WTC11 (cell line): ENCODE data around the gene NELL2. TPM values are rescaled to one million over a fixed set of nuclear protein-coding genes. Genes with fewer than 3 reads are reported as not detected.

Experiments
- ATAC-seq: fragments of 200-7000 bp; cut with Tn5 transposase; 2 replicates; pipeline ENCODE4 v1.10.0; 2021; ENCODE audit warnings: mild to moderate bottlenecking, moderate library complexity
- CTCF ChIA-PET: fragments of 300-600 bp; sonication (Branson Sonifier 250); formaldehyde crosslinking; loops from one replicate; lab custom pipeline; 2021; ENCODE audit warnings: antibody characterized with exemption; lab: Charles Lee
- POLR2A ChIA-PET: fragments of 350-600 bp; sonication (Branson Sonifier 250); formaldehyde crosslinking; loops from one replicate; lab custom pipeline; 2021; ENCODE audit warnings: antibody characterized with exemption; lab: Charles Lee
- DNase-seq: peaks from one replicate; pipeline ENCODE4 v3.0.0; 2021; ENCODE audit warnings: low spot score
- H3K27ac Mint-ChIP-seq: 2 replicates; pipeline ENCODE4 v1.8.0; 2021; ENCODE audit warnings: mixed read lengths
- H3K27me3 Mint-ChIP-seq: 2 replicates; pipeline ENCODE4 v1.8.0; 2021; ENCODE audit warnings: low read depth, mild to moderate bottlenecking, moderate library complexity, mixed read lengths
- H3K36me3 Mint-ChIP-seq: 2 replicates; pipeline ENCODE4 v1.8.0; 2021; ENCODE audit warnings: mixed read lengths
- H3K4me1 Mint-ChIP-seq: 2 replicates; pipeline ENCODE4 v1.8.0; 2022; ENCODE audit warnings: mixed read lengths
- H3K4me3 Mint-ChIP-seq: 2 replicates; pipeline ENCODE4 v1.8.0; 2021; ENCODE audit warnings: mild to moderate bottlenecking, moderate library complexity, mixed read lengths
- H3K9me3 Mint-ChIP-seq: 2 replicates; pipeline ENCODE4 v1.8.0; 2021; ENCODE audit warnings: mixed read lengths
- FOXJ3 ChIP-seq: sonication (generic); formaldehyde crosslinking; IDR thresholded peaks from 2 replicates; pipeline ENCODE4 v1.9.0; 2021; ENCODE audit warnings: missing genetic modification reagents, mild to moderate bottlenecking, borderline replicate concordance
- JUN ChIP-seq: sonication (generic); formaldehyde crosslinking; IDR thresholded peaks from 2 replicates; pipeline ENCODE4 v1.8.0; 2023; ENCODE audit warnings: mild to moderate bottlenecking, missing genetic modification reagents
- ZNF219 ChIP-seq: sonication (generic); formaldehyde crosslinking; IDR thresholded peaks from 2 replicates; pipeline ENCODE4 v1.8.0; 2023; ENCODE audit warnings: missing genetic modification reagents, mild to moderate bottlenecking, borderline replicate concordance
- total RNA-seq: library from RNA; stranded (reverse); gene quantifications from 3 replicates; pipeline ENCODE4 v1.2.3, GENCODE V29; 2021
- TF ChIP-seq, protein P1 (sequence below): sonication (generic); formaldehyde crosslinking; IDR thresholded peaks from 2 replicates; pipeline ENCODE4 v1.8.1; 2022; ENCODE audit warnings: missing genetic modification reagents, borderline replicate concordance
- TF ChIP-seq, protein P2 (sequence below): fragments of 250-450 bp; sonication (Bioruptor Pico); IDR thresholded peaks from 2 replicates; pipeline ENCODE4 v1.9.0; 2021; ENCODE audit warnings: mild to moderate bottlenecking
- TF ChIP-seq, protein P3 (sequence below): sonication (generic); formaldehyde crosslinking; IDR thresholded peaks from 2 replicates; pipeline ENCODE4 v1.8.1; 2022; ENCODE audit warnings: low read depth, missing genetic modification reagents, borderline replicate concordance
- TF ChIP-seq, protein P4 (sequence below): sonication (generic); formaldehyde crosslinking; IDR thresholded peaks from 2 replicates; pipeline ENCODE4 v1.8.1; 2022; ENCODE audit warnings: mild to moderate bottlenecking, moderate library complexity, missing genetic modification reagents
- TF ChIP-seq, protein P5 (sequence below): sonication (generic); formaldehyde crosslinking; IDR thresholded peaks from 2 replicates; pipeline ENCODE4 v1.8.1; 2022; ENCODE audit warnings: low read depth, mild to moderate bottlenecking, moderate library complexity, missing genetic modification reagents, borderline replicate concordance
- TF ChIP-seq, protein P6 (sequence below): sonication (generic); formaldehyde crosslinking; conservative IDR thresholded peaks from 2 replicates; pipeline ENCODE4 v1.8.1; 2022; ENCODE audit warnings: mild to moderate bottlenecking, missing genetic modification reagents
- TF ChIP-seq, protein P7 (sequence below): sonication (generic); formaldehyde crosslinking; IDR thresholded peaks from 2 replicates; pipeline ENCODE4 v1.8.1; 2023; ENCODE audit warnings: mild to moderate bottlenecking, missing genetic modification reagents, borderline replicate concordance
- TF ChIP-seq, protein P8 (sequence below): sonication (generic); formaldehyde crosslinking; IDR thresholded peaks from 2 replicates; pipeline ENCODE4 v1.8.1; 2023; ENCODE audit warnings: mild to moderate bottlenecking, missing genetic modification reagents

NELL2 gene
- total RNA-seq, 1 experiment from 2014 or later, result 37.4 TPM

DNA sequence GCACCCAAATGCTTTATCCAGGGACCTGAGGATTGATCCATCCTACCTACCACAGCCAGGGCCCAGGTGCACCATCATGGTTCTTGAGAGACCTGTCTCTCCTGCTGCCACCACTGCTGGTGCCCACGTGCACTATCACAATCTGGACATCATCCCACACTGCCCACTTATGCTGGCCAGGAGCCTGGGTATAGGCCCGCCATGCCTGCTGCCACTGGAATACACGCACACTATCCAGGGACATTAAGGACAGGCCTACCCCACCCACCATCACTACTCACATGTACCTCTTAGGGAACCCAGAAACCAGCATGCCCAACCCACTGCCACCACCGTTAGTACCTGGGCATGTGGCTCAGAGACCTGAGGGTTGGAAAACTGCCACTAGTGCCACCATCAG lies 207.7 kb downstream of the NELL2 start (continued):
- TF ChIP-seq, protein P1, sequence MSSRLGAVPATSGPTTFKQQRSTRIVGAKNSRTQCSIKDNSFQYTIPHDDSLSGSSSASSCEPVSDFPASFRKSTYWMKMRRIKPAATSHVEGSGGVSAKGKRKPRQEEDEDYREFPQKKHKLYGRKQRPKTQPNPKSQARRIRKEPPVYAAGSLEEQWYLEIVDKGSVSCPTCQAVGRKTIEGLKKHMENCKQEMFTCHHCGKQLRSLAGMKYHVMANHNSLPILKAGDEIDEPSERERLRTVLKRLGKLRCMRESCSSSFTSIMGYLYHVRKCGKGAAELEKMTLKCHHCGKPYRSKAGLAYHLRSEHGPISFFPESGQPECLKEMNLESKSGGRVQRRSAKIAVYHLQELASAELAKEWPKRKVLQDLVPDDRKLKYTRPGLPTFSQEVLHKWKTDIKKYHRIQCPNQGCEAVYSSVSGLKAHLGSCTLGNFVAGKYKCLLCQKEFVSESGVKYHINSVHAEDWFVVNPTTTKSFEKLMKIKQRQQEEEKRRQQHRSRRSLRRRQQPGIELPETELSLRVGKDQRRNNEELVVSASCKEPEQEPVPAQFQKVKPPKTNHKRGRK (CRISPR knock-in tag), result no peak
- TF ChIP-seq, protein P2, sequence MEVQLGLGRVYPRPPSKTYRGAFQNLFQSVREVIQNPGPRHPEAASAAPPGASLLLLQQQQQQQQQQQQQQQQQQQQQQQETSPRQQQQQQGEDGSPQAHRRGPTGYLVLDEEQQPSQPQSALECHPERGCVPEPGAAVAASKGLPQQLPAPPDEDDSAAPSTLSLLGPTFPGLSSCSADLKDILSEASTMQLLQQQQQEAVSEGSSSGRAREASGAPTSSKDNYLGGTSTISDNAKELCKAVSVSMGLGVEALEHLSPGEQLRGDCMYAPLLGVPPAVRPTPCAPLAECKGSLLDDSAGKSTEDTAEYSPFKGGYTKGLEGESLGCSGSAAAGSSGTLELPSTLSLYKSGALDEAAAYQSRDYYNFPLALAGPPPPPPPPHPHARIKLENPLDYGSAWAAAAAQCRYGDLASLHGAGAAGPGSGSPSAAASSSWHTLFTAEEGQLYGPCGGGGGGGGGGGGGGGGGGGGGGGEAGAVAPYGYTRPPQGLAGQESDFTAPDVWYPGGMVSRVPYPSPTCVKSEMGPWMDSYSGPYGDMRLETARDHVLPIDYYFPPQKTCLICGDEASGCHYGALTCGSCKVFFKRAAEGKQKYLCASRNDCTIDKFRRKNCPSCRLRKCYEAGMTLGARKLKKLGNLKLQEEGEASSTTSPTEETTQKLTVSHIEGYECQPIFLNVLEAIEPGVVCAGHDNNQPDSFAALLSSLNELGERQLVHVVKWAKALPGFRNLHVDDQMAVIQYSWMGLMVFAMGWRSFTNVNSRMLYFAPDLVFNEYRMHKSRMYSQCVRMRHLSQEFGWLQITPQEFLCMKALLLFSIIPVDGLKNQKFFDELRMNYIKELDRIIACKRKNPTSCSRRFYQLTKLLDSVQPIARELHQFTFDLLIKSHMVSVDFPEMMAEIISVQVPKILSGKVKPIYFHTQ, result no peak

DNA sequence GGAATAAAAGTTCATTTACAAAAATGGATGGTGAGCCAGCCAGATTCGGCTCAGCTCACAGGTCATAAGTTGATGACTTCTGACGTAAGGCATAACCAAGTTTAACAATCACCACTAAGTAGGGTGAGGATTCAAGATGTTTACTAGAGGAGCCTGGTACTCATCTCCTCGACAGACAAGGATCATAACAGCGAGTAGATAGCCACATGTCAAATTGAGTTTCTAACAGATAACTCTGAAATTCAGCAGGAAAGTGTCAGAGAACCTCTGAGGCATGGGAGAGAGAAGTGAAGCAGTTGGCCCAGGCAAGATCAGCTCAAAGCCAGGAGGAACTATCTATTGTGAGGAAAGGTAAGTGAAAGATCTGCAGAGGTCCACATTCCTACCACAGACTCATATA lies 208.7 kb downstream of the NELL2 start:
- ATAC-seq (no peak), DNase-seq (no peak)
- Mint-ChIP-seq H3K9me3 (peaks cover 27% of the 10 kb centered on the region), H3K27me3 (no peaks in the 10 kb centered on the region), H3K4me3 (no peak overlapping the region), H3K4me1 (no peaks in the 10 kb centered on the region), H3K36me3 (peaks cover 18% of the 10 kb centered on the region), H3K27ac (no peak overlapping the region)
- CTCF ChIA-PET, result no interaction called here
- TF ChIP-seq, protein P3, sequence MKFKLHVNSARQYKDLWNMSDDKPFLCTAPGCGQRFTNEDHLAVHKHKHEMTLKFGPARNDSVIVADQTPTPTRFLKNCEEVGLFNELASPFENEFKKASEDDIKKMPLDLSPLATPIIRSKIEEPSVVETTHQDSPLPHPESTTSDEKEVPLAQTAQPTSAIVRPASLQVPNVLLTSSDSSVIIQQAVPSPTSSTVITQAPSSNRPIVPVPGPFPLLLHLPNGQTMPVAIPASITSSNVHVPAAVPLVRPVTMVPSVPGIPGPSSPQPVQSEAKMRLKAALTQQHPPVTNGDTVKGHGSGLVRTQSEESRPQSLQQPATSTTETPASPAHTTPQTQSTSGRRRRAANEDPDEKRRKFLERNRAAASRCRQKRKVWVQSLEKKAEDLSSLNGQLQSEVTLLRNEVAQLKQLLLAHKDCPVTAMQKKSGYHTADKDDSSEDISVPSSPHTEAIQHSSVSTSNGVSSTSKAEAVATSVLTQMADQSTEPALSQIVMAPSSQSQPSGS (CRISPR knock-in tag), result no peak
- TF ChIP-seq, protein P4, sequence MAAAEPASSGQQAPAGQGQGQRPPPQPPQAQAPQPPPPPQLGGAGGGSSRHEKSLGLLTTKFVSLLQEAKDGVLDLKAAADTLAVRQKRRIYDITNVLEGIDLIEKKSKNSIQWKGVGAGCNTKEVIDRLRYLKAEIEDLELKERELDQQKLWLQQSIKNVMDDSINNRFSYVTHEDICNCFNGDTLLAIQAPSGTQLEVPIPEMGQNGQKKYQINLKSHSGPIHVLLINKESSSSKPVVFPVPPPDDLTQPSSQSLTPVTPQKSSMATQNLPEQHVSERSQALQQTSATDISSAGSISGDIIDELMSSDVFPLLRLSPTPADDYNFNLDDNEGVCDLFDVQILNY (CRISPR knock-in tag), result no peak
- TF ChIP-seq ZNF219 (CRISPR knock-in tag) (no peak), JUN (CRISPR knock-in tag) (no peak), FOXJ3 (CRISPR knock-in tag) (no peak)
- TF ChIP-seq, protein P5, sequence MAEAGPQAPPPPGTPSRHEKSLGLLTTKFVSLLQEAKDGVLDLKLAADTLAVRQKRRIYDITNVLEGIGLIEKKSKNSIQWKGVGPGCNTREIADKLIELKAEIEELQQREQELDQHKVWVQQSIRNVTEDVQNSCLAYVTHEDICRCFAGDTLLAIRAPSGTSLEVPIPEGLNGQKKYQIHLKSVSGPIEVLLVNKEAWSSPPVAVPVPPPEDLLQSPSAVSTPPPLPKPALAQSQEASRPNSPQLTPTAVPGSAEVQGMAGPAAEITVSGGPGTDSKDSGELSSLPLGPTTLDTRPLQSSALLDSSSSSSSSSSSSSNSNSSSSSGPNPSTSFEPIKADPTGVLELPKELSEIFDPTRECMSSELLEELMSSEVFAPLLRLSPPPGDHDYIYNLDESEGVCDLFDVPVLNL, result no peak
- TF ChIP-seq, protein P6, sequence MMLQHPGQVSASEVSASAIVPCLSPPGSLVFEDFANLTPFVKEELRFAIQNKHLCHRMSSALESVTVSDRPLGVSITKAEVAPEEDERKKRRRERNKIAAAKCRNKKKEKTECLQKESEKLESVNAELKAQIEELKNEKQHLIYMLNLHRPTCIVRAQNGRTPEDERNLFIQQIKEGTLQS (CRISPR knock-in tag), result no peak
- TF ChIP-seq, protein P7, sequence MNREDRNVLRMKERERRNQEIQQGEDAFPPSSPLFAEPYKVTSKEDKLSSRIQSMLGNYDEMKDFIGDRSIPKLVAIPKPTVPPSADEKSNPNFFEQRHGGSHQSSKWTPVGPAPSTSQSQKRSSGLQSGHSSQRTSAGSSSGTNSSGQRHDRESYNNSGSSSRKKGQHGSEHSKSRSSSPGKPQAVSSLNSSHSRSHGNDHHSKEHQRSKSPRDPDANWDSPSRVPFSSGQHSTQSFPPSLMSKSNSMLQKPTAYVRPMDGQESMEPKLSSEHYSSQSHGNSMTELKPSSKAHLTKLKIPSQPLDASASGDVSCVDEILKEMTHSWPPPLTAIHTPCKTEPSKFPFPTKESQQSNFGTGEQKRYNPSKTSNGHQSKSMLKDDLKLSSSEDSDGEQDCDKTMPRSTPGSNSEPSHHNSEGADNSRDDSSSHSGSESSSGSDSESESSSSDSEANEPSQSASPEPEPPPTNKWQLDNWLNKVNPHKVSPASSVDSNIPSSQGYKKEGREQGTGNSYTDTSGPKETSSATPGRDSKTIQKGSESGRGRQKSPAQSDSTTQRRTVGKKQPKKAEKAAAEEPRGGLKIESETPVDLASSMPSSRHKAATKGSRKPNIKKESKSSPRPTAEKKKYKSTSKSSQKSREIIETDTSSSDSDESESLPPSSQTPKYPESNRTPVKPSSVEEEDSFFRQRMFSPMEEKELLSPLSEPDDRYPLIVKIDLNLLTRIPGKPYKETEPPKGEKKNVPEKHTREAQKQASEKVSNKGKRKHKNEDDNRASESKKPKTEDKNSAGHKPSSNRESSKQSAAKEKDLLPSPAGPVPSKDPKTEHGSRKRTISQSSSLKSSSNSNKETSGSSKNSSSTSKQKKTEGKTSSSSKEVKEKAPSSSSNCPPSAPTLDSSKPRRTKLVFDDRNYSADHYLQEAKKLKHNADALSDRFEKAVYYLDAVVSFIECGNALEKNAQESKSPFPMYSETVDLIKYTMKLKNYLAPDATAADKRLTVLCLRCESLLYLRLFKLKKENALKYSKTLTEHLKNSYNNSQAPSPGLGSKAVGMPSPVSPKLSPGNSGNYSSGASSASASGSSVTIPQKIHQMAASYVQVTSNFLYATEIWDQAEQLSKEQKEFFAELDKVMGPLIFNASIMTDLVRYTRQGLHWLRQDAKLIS (CRISPR knock-in tag), result no peak
- TF ChIP-seq, protein P8, sequence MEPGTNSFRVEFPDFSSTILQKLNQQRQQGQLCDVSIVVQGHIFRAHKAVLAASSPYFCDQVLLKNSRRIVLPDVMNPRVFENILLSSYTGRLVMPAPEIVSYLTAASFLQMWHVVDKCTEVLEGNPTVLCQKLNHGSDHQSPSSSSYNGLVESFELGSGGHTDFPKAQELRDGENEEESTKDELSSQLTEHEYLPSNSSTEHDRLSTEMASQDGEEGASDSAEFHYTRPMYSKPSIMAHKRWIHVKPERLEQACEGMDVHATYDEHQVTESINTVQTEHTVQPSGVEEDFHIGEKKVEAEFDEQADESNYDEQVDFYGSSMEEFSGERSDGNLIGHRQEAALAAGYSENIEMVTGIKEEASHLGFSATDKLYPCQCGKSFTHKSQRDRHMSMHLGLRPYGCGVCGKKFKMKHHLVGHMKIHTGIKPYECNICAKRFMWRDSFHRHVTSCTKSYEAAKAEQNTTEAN (CRISPR knock-in tag), result no peak
- POLR2A ChIA-PET, result no interaction called here
